Thoracic aorta (tissue), 2 donors: Measurements from ENCODE around the gene ESR2. TPM values are rescaled to one million over a fixed set of nuclear protein-coding genes. Genes with fewer than 3 reads are reported as not detected.
"Not testable (repeated sequence)": the region's sequence is repeated elsewhere in the genome, so short reads cannot be mapped to it uniquely, and the experiment has no call there.

Experiments
- ATAC-seq: fragments of 150-250 bp; one replicate; pipeline ENCODE4 v1.8.0; 2017; ENCODE audit warnings: low read depth; ENCODE audit not compliant: insufficient number of reproducible peaks, low FRiP score
- DNase-seq: peaks from one replicate; pipeline ENCODE4 v3.0.0-alpha.2; 2020; ENCODE audit warnings: low spot score
- H3K27ac ChIP-seq, 2 donors: fragments of 200-600 bp; sonication (generic); 1 replicate in 1 of 2; 2 replicates in 1 of 2; pipeline ENCODE4 v1.5.1; 2016; ENCODE audit warnings: mild to moderate bottlenecking in 2 of 2, moderate library complexity in 2 of 2
- H3K27me3 ChIP-seq: fragments of 200-600 bp; sonication (generic); replicated peaks from 2 replicates; pipeline ENCODE4 v1.6.0; 2016; ENCODE audit warnings: mild to moderate bottlenecking; ENCODE audit not compliant: insufficient read depth
- H3K36me3 ChIP-seq: fragments of 200-600 bp; sonication (generic); one replicate; pipeline ENCODE4 v1.5.1; 2016
- H3K4me1 ChIP-seq, 2 donors: fragments of 200-600 bp; sonication (generic); 1 replicate in 1 of 2; 2 replicates in 1 of 2; pipeline versions ENCODE4 v1.5.1 to v1.6.0; 2016; ENCODE audit warnings: low read depth in 2 of 2, mild to moderate bottlenecking in 1 of 2; ENCODE audit not compliant: control insufficient read depth in 1 of 2
- H3K4me3 ChIP-seq: fragments of 200-600 bp; sonication (generic); 2 replicates; pipeline ENCODE4 v1.5.1; 2016; ENCODE audit warnings: mild to moderate bottlenecking
- H3K9me3 ChIP-seq: fragments of 200-600 bp; sonication (generic); 2 replicates; pipeline ENCODE4 v1.5.1; 2016
- total RNA-seq, 2 donors: library from RNA; depleted of rRNA; stranded (reverse); fragments of >200 nt; gene quantifications; one replicate each; pipeline versions ENCODE4 v1.1.0 to v1.2.3, GENCODE V29; 2016
- TF ChIP-seq, protein P1 (sequence below): fragments of 200-600 bp; sonication (generic); IDR thresholded peaks from one replicate; pipeline ENCODE4 v1.5.1; 2019; ENCODE audit warnings: antibody characterized with exemption

ESR2 gene
- total RNA-seq, 2 donors from 2014 or later: 0.27 to 0.71 TPM

- DNase-seq: no peak
- ATAC-seq: no peak
- no peak overlapping the region for H3K4me3 ChIP-seq
- H3K27ac ChIP-seq: no peak overlapping the region
- no peaks in the 10 kb centered on the region for H3K9me3 ChIP-seq
- peaks cover 5% of the 10 kb centered on the region for H3K36me3 ChIP-seq
- no peaks in the 10 kb centered on the region for H3K27me3 ChIP-seq
- TF ChIP-seq, protein P1, sequence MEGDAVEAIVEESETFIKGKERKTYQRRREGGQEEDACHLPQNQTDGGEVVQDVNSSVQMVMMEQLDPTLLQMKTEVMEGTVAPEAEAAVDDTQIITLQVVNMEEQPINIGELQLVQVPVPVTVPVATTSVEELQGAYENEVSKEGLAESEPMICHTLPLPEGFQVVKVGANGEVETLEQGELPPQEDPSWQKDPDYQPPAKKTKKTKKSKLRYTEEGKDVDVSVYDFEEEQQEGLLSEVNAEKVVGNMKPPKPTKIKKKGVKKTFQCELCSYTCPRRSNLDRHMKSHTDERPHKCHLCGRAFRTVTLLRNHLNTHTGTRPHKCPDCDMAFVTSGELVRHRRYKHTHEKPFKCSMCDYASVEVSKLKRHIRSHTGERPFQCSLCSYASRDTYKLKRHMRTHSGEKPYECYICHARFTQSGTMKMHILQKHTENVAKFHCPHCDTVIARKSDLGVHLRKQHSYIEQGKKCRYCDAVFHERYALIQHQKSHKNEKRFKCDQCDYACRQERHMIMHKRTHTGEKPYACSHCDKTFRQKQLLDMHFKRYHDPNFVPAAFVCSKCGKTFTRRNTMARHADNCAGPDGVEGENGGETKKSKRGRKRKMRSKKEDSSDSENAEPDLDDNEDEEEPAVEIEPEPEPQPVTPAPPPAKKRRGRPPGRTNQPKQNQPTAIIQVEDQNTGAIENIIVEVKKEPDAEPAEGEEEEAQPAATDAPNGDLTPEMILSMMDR: no peak
- H3K4me1 ChIP-seq: peaks cover 10 to 19% of the 10 kb centered on the region in 2 donors
Measured at GRCh38 chr14:64049616-64050381, 244.4 kb downstream of the ESR2 start.

DNA sequence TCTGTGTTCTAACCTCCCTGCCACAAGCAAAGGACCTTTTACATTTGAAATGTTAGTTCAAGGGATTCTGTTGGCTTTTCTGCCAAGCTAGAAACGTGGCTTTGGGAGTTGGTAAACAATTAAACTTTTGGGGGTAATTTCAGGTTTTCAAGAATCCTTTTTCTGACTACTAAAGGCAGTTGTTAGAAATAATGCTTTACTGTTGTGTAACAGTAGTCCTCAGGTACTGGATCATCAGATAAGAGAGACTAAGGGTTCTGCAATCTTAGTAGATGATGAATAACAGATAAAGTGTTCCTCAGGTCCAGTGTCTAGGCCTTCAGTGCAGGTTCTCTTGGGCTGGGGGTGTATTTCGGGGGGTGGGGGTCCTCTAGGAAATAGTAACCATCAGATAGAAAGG, 249.1 kb downstream of the ESR2 start:
- H3K9me3 ChIP-seq: no peaks in the 10 kb centered on the region
- H3K36me3 ChIP-seq: no peaks in the 10 kb centered on the region
- DNase-seq (no peak), ATAC-seq (no peak)
- H3K27ac ChIP-seq: no peak overlapping the region
- no peaks in the 10 kb centered on the region for H3K27me3 ChIP-seq
- H3K4me3 ChIP-seq: no peak overlapping the region
- H3K4me1 ChIP-seq: peaks cover 0 to 1% of the 10 kb centered on the region in 2 donors
- TF ChIP-seq, protein P1: no peak

- H3K36me3 ChIP-seq, DNase-seq, H3K27me3 ChIP-seq, H3K4me3 ChIP-seq, H3K9me3 ChIP-seq, H3K27ac ChIP-seq, ATAC-seq, H3K4me1 ChIP-seq: not testable (repeated sequence)
Measured at GRCh38 chr14:64043296-64043695, 250.9 kb downstream of the ESR2 start.

DNA sequence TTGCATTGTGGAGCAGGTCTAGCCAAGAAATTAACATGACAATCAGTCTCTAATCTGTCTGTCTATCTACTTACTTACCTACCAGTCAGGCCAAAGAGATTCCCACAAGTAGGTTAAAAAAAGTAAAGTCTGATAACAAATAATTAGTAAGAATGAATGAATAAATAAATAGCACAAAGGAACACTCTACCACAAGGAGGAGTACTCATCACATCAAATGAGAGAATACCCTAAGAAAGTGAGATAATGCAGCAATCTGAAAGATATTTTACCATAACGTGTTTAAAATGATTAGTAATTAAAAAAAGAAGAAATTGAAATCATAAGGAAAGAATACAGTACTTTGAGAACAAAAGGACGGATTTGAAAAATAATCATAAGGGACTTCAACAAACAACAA, 254.1 kb downstream of the ESR2 start:
- H3K27me3 ChIP-seq: no peaks in the 10 kb centered on the region
- H3K9me3 ChIP-seq: no peaks in the 10 kb centered on the region
- DNase-seq (no peak), ATAC-seq (no peak)
- no peaks in the 10 kb centered on the region for H3K36me3 ChIP-seq
- peaks cover under 1 to 14% of the 10 kb centered on the region in 2 donors for H3K4me1 ChIP-seq
- TF ChIP-seq, protein P1: peak; percentile 30
- H3K4me3 ChIP-seq: no peak overlapping the region
- no peak overlapping the region for H3K27ac ChIP-seq

DNA sequence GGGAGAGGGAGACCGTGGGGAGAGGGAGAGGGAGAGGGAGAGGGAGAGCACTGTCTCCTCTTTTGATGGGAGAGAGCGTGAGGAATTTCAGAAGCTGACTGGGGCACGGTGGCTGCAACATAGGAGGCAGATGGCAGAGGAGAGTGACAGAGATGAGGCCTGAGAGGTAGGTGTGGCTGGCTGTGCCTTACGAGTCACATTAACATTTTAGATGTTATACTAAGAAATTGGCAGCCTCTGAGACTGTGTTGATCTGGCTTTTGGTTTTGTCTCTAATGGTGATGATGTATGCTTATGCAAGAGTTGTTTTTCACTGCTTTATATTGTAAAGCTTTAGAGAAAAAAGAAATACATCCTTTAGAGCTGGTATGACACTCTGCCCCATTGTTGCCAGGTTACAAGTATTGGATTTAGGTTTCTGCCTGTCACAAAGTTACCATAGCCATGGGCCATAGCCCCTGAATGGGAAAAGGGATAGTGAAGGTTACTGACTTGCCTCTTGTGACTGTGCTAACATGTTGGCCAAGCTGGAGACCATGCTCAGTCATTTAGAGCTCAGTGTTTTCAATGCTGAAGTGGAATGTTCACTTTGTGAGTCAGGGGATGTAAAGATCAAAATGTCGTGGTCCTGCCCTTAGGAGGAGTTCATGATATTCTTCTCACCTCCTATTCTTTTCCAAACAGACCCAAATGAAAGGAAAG, 255.2 kb downstream of the ESR2 start:
- ATAC-seq: no peak
- Histone ChIP-seq H3K27me3 (no peaks in the 10 kb centered on the region), H3K27ac (no peak overlapping the region), H3K4me3 (no peak overlapping the region), H3K4me1 (peaks cover 9 to 24% of the 10 kb centered on the region in 2 donors), H3K9me3 (no peaks in the 10 kb centered on the region), H3K36me3 (no peaks in the 10 kb centered on the region)
- no peak for DNase-seq
- TF ChIP-seq, protein P1: no peak

DNA sequence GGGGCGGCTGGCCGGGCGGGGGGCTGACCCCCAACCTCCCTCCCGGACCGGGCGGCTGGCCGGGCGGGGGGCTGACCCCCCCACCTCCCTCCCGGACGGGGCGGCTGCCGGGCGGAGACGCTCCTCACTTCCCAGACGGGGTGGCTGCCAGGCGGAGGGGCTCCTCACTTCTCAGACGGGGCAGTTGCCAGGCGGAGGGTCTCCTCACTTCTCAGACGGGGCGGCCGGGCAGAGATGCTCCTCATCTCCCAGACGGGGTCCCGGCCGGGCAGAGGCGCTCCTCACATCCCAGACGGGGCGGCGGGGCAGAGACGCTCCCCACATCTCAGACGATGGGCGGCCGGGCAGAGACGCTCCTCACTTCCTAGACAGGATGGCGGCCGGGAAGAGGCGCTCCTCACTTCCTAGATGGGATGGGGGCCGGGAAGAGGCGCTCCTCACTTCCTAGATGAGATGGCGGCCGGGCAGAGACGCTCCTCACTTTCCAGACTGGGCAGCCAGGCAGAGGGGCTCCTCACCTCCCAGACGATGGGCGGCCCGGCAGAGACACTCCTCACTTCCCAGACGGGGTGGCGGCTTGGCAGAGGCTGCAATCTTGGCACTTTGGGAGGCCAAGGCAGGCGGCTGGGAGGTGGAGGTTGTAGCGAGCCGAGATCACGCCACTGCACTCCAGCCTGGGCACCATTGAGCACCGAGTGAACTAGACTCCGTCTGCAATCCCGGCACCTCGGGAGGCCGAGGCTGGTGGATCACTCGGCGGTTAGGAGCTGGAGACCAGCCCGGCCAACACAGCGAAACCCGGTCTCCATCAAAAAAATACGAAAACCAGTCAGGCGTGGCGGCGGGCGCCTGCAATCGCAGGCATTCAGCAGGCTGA, 256.1 kb downstream of the ESR2 start:
- not testable (repeated sequence) for H3K27ac ChIP-seq, H3K9me3 ChIP-seq, ATAC-seq, H3K27me3 ChIP-seq, H3K4me3 ChIP-seq, H3K36me3 ChIP-seq, DNase-seq
- peaks cover 9 to 25% of the 10 kb centered on the region in 2 donors for H3K4me1 ChIP-seq
